Measurements from ENCODE around the gene RERG.

RERG gene

DNA sequence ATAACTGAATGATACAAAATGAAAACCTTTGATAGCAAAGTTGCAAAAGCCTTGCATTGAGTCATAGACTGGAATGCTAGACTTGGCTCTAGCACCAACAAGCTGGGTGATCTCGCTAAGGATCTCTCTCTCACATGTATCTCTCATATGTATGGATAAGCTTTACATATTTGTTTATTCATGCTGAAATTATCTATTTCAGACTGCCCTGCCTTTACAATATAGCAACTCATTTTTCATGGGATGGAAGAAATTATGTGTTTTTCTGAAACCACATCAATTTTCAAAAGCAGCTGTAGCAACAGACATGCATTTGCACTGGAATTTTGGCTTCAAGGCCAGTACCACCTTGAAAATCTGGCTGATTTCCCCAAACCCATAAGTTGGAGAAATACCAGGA lies 11.4 kb downstream of the RERG start:
- DNase-seq (ENCODE audit: low read depth) = no peak
- no peak overlapping the region for H3K4me3 ChIP-seq (ENCODE audit: low read depth, low read length)
- TF ChIP-seq, protein P1, sequence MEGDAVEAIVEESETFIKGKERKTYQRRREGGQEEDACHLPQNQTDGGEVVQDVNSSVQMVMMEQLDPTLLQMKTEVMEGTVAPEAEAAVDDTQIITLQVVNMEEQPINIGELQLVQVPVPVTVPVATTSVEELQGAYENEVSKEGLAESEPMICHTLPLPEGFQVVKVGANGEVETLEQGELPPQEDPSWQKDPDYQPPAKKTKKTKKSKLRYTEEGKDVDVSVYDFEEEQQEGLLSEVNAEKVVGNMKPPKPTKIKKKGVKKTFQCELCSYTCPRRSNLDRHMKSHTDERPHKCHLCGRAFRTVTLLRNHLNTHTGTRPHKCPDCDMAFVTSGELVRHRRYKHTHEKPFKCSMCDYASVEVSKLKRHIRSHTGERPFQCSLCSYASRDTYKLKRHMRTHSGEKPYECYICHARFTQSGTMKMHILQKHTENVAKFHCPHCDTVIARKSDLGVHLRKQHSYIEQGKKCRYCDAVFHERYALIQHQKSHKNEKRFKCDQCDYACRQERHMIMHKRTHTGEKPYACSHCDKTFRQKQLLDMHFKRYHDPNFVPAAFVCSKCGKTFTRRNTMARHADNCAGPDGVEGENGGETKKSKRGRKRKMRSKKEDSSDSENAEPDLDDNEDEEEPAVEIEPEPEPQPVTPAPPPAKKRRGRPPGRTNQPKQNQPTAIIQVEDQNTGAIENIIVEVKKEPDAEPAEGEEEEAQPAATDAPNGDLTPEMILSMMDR (IDR thresholded peaks at IDR 0.05; ENCODE audit: insufficient read depth, low read depth, low read length, missing control alignments) = no peak

GRCh38 chr12:15208871-15209656 lies 12.2 kb downstream of the RERG start:
- TF ChIP-seq, protein P1 (IDR thresholded peaks at IDR 0.05; ENCODE audit: insufficient read depth, low read depth, low read length, missing control alignments) = no peak
- no peak overlapping the region for H3K4me3 ChIP-seq (ENCODE audit: low read depth, low read length)
- DNase-seq (ENCODE audit: low read depth) = no peak

DNA sequence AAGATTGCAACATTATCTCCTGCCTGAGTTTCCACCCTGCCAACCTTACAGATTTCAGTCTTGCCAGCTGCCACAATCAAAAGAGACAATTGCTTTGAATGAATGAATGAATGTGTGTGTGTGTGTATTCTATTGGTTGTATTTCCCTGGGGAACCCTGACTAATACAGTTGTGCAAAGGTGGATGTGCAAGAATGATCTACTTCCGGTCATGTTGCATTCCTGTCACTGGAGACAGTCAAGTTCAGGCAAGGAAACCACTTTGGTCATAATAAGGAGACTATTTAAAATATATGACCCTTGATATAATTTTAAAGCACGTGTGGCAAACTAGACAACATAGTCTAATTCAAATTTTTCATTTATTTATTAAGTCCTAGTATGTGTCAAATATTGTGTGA lies 13.1 kb downstream of the RERG start:
- no peak overlapping the region for H3K4me3 ChIP-seq (ENCODE audit: low read depth, low read length)
- TF ChIP-seq, protein P1 (IDR thresholded peaks at IDR 0.05; ENCODE audit: insufficient read depth, low read depth, low read length, missing control alignments) = no peak
- no peak for DNase-seq (ENCODE audit: low read depth)

- no peak overlapping the region for H3K4me3 ChIP-seq (ENCODE audit: low read depth, low read length)
- TF ChIP-seq, protein P1 (IDR thresholded peaks at IDR 0.05; ENCODE audit: insufficient read depth, low read depth, low read length, missing control alignments) = no peak
- DNase-seq (ENCODE audit: low read depth) = no peak
Observed at GRCh38 chr12:15206831-15207389, 14.3 kb downstream of the RERG start.

GRCh38 chr12:15206338-15206737 lies 14.9 kb downstream of the RERG start:
- no peak overlapping the region for H3K4me3 ChIP-seq (ENCODE audit: low read depth, low read length)
- no peak for DNase-seq (ENCODE audit: low read depth)
- TF ChIP-seq, protein P1 (IDR thresholded peaks at IDR 0.05; ENCODE audit: insufficient read depth, low read depth, low read length, missing control alignments) = no peak

DNA sequence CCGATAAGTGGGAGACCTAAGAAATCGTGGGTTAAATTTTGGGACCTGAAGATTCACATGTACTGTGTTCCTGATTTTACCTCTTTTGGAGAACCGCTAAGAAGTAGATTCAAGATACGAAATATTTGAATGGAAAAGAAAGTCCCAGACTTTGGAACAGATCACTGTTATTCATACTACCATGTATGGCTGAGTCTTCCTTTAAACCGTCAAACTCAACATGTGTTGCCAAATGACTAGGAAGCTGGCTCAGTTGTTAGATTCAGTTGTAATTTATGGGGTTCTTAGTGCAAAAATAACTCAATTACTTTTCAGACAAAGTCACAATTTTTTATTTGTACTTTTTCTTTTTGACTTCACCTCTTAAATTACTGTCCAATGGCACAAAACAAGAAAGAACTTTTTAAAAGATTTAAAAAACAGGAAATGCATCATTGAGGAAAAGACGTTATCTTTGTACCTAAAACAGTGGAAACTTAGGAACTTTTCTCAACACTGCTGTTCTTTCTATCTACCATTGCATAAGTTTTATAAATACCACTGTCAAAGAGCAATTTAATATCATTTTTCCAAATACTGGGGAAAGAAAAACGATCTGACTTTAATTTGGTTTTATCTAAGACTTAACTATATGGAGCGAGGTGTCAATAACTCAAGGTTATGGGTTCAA lies 15.7 kb downstream of the RERG start:
- DNase-seq (ENCODE audit: low read depth) = no peak
- TF ChIP-seq, protein P1 (IDR thresholded peaks at IDR 0.05; ENCODE audit: insufficient read depth, low read depth, low read length, missing control alignments) = no peak
- no peak overlapping the region for H3K4me3 ChIP-seq (ENCODE audit: low read depth, low read length)

Measured in GM12865 (cell line).